Stimulated activated CD4-positive, alpha-beta T cell treated with anti-CD3 and anti-CD28 coated beads, Interleukin-12 subunit alpha, Interleukin-12 subunit beta, amount 100 ng/mL, for 4 hours (primary cell): ENCODE measurements around the gene VDAC1.

Experiments
- DNase-seq: peaks from one replicate; pipeline ENCODE4 v3.0.0-alpha.2; 2020

Gene VDAC1

GRCh38 chr5:133921979-133922378 is 82.8 kb downstream of the VDAC1 start:
- DNase-seq: no peak
